Natural killer cell (primary cell): ENCODE measurements around the gene COL23A1. TPM values are rescaled to one million over a fixed set of nuclear protein-coding genes. Genes with fewer than 3 reads are reported as not detected.

Source experiments
- ATAC-seq, 3 donors: fragments of 150-1000 bp in 2 of 3; fragments of 200-7000 bp in 1 of 3; cut with Tn5 transposase; 1 replicate in 1 of 3; 2 replicates in 2 of 3; pipeline ENCODE4 v1.10.0; 2021; ENCODE audit warnings: mild to moderate bottlenecking in 2 of 3, moderate library complexity in 2 of 3
- DNase-seq, 2 donors: peaks; one replicate each; pipeline versions ENCODE4 v3.0.0 to v3.0.0-alpha.2; 2013 to 2021; ENCODE audit warnings: mixed read lengths in 1 of 2
- H3K27ac ChIP-seq: one replicate; pipeline ENCODE4 v1.5.1; 2013; ENCODE audit warnings: mild to moderate bottlenecking, low read length
- H3K27me3 ChIP-seq: one replicate; pipeline ENCODE4 v1.6.1; 2013; ENCODE audit warnings: low read length; ENCODE audit not compliant: control insufficient read depth, insufficient read depth
- H3K36me3 ChIP-seq: one replicate; pipeline ENCODE4 v1.6.1; 2013; ENCODE audit warnings: low read length; ENCODE audit not compliant: control insufficient read depth, insufficient read depth
- H3K4me1 ChIP-seq: one replicate; pipeline ENCODE4 v1.6.1; 2013; ENCODE audit warnings: low read length; ENCODE audit not compliant: control insufficient read depth, insufficient read depth
- H3K4me3 ChIP-seq: one replicate; pipeline ENCODE4 v1.5.1; 2013; ENCODE audit warnings: low read length
- H3K9me3 ChIP-seq: one replicate; pipeline ENCODE4 v1.6.1; 2013; ENCODE audit warnings: low read length; ENCODE audit not compliant: control insufficient read depth, insufficient read depth
- H3K27ac Mint-ChIP-seq, 2 donors: one replicate each; pipeline ENCODE4 v1.8.0; 2022; ENCODE audit warnings: mild to moderate bottlenecking in 2 of 2, mixed read lengths in 2 of 2, moderate library complexity in 1 of 2
- H3K27me3 Mint-ChIP-seq, 2 donors: one replicate each; pipeline ENCODE4 v1.8.0; 2022; ENCODE audit warnings: low read depth in 2 of 2, mixed read lengths in 2 of 2
- H3K36me3 Mint-ChIP-seq: one replicate; pipeline ENCODE4 v1.8.0; 2022; ENCODE audit warnings: mixed read lengths
- H3K4me1 Mint-ChIP-seq, 2 donors: one replicate each; pipeline ENCODE4 v1.8.0; 2022; ENCODE audit warnings: mixed read lengths in 2 of 2
- H3K4me3 Mint-ChIP-seq: one replicate; pipeline ENCODE4 v1.8.0; 2022; ENCODE audit warnings: mild to moderate bottlenecking, moderate library complexity, mixed read lengths
- H3K9me3 Mint-ChIP-seq, 2 donors: one replicate each; pipeline ENCODE4 v1.8.0; 2022; ENCODE audit warnings: mixed read lengths in 2 of 2
- WGBS: methylation state at CpG from one replicate; pipeline ENCODE4 v1.1.7; 2013; ENCODE audit warnings: missing lambda C conversion rate; ENCODE audit not compliant: insufficient coverage; 5-methylcytosine and 5-hydroxymethylcytosine counted together
- intact Hi-C: fragments of 100-400 bp; cut with micrococcal nuclease; formaldehyde crosslinking; loops from one replicate; pipeline ENCODE4 v1.14.2; 2022
- total RNA-seq, 4 donors: library from RNA; stranded (reverse); fragments of 120-200 nt in 1 of 4; gene quantifications; one replicate each; pipeline versions ENCODE4 v1.2.3 to v1.2.4, GENCODE V29; 2013 to 2022
- TF ChIP-seq, protein P1 (sequence below): fragments of 200-600 bp; IDR thresholded peaks from one replicate; pipeline ENCODE4 v1.8.0; 2022; ENCODE audit warnings: antibody characterized with exemption

COL23A1 gene
- total RNA-seq, 3 donors from 2014 or later (not counting 1 experiment from before 2014, with no cell fraction given) = 0.15 TPM; not detected in 2

DNA sequence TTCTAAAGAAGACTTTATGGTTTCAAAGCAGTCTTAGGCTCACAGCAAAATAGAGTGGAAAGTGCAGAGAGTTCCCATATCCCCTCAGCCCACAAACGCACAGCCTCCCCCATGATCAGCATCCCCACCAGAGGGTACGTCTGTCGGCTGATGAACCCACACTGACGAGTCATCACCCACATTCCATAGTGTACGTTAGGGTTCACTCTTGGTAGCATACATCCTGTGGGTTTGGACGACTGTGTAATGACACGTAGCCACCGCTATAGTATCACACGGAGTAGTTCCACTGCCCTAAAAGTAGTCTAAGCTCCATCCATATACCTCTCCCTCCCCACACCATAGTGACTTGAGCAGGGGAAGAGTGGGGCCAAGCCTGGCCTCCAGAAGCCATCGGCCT lies 221.9 kb downstream of the COL23A1 start:
- H3K36me3 Mint-ChIP-seq = no peaks in the 10 kb centered on the region
- ATAC-seq = no peak
- intact Hi-C loops = no loop called here

DNA sequence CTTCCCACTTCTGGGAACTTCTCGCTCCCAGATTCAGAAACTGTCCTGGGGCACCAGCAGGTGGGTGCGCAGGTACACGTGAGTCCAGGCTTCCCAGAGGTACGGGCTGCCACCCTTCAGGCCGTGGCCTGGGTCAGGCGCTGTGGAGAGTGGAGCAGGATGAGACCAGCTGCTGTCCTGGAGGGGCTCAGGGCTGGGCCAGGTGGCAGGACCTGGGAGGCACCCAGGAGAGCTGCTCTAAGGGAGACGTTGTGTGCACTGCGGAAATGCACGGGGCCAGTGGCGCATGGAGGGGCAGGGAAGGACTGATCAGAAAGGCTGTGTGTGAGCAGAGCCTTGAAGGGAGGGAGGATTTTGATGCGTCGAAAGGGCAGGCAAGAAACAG lies 222.5 kb downstream of the COL23A1 start:
- Histone ChIP-seq H3K4me1 (peaks cover 5% of the 10 kb centered on the region), H3K4me3 (no peak overlapping the region), H3K9me3 (no peaks in the 10 kb centered on the region), H3K27me3 (no peaks in the 10 kb centered on the region), H3K27ac (no peak overlapping the region), H3K36me3 (no peaks in the 10 kb centered on the region)
- Mint-ChIP-seq H3K27ac (no peak overlapping the region), H3K4me1 (peaks cover 0 to 5% of the 10 kb centered on the region in 2 donors), H3K27me3 (peaks cover 8 to 22% of the 10 kb centered on the region in 2 donors), H3K36me3 (no peaks in the 10 kb centered on the region), H3K9me3 (no peaks in the 10 kb centered on the region), H3K4me3 (no peak overlapping the region)
- TF ChIP-seq, protein P1, sequence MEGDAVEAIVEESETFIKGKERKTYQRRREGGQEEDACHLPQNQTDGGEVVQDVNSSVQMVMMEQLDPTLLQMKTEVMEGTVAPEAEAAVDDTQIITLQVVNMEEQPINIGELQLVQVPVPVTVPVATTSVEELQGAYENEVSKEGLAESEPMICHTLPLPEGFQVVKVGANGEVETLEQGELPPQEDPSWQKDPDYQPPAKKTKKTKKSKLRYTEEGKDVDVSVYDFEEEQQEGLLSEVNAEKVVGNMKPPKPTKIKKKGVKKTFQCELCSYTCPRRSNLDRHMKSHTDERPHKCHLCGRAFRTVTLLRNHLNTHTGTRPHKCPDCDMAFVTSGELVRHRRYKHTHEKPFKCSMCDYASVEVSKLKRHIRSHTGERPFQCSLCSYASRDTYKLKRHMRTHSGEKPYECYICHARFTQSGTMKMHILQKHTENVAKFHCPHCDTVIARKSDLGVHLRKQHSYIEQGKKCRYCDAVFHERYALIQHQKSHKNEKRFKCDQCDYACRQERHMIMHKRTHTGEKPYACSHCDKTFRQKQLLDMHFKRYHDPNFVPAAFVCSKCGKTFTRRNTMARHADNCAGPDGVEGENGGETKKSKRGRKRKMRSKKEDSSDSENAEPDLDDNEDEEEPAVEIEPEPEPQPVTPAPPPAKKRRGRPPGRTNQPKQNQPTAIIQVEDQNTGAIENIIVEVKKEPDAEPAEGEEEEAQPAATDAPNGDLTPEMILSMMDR = no peak
- DNase-seq (no peak), ATAC-seq (no peak)
- WGBS = 89% methylated on average over 12 of the region's 12 CpGs
- intact Hi-C loops = no loop called here

More for the DNA sequence above, 221.9 kb downstream of the COL23A1 start:
- H3K27me3 Mint-ChIP-seq = peaks cover 8 to 24% of the 10 kb centered on the region in 2 donors
- WGBS = 52% methylated on average over 10 of the region's 10 CpGs
- H3K9me3 Mint-ChIP-seq = no peaks in the 10 kb centered on the region
- H3K4me3 Mint-ChIP-seq = no peak overlapping the region
- H3K9me3 ChIP-seq = no peaks in the 10 kb centered on the region
- no peaks in the 10 kb centered on the region for H3K27me3 ChIP-seq
- H3K4me1 Mint-ChIP-seq = peaks cover 0 to 5% of the 10 kb centered on the region in 2 donors
- no peak overlapping the region for H3K27ac Mint-ChIP-seq
- H3K27ac ChIP-seq = no peak overlapping the region
- no peaks in the 10 kb centered on the region for H3K36me3 ChIP-seq
- TF ChIP-seq, protein P1 = no peak
- DNase-seq = no peak
- no peak overlapping the region for H3K4me3 ChIP-seq
- peaks cover 5% of the 10 kb centered on the region for H3K4me1 ChIP-seq

DNA sequence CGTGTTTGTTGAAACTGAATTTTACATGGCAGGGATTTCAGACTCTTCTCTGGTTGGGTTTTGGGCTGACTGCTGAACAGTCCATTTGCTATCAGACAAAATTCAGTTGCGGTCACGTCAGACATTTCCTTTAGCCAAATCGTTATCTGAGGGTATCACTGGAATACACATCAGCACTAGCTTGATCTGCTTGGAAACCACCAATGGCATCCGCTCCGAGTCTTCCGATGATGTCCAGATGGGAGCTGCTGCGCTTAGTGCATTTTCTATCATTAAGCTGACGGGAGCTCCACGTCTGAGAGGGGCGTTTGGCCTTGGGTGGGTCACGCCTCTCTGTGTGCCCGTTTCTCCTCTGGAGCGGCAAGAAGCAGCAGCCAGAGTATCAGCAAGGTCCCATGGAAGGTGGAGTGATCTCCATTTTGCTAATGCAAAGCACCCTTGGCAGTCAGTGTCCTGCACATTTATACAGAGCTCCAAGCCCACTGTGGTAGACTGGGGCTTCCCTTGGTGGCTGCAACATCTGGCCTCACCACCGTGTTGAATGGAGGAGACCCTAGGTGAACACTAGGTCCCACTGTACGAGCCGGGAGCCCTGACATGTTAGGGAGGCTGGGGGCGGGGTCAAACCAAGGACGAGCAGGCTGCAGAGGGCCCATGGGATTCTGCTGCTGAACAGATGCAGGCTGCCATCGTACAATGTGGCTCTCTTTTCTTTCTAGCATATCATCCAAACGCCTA lies 223.0 kb downstream of the COL23A1 start:
- Mint-ChIP-seq H3K4me1 (peaks cover 0 to 5% of the 10 kb centered on the region in 2 donors), H3K27ac (no peak overlapping the region), H3K4me3 (no peak overlapping the region), H3K36me3 (no peaks in the 10 kb centered on the region), H3K27me3 (peaks cover 7 to 20% of the 10 kb centered on the region in 2 donors), H3K9me3 (no peaks in the 10 kb centered on the region)
- no peaks in the 10 kb centered on the region for H3K36me3 ChIP-seq
- TF ChIP-seq, protein P1 = no peak
- no peak overlapping the region for H3K4me3 ChIP-seq
- H3K27ac ChIP-seq = no peak overlapping the region
- intact Hi-C loops = no loop called here
- no peaks in the 10 kb centered on the region for H3K27me3 ChIP-seq
- H3K4me1 ChIP-seq = peaks cover 5% of the 10 kb centered on the region
- WGBS = 91% methylated on average over 21 of the region's 21 CpGs
- H3K9me3 ChIP-seq = no peaks in the 10 kb centered on the region
- DNase-seq = no peak
- no peak for ATAC-seq
